Thoracic aorta (tissue), 2 donors: ENCODE measurements around the gene TCP11L1. TPM values are rescaled to one million over a fixed set of nuclear protein-coding genes. Genes with fewer than 3 reads are reported as not detected.

Experiments
- ATAC-seq: fragments of 150-250 bp; one replicate; pipeline ENCODE4 v1.8.0; 2017; ENCODE audit warnings: low read depth; ENCODE audit not compliant: insufficient number of reproducible peaks, low FRiP score
- DNase-seq: peaks from one replicate; pipeline ENCODE4 v3.0.0-alpha.2; 2020; ENCODE audit warnings: low spot score
- H3K27ac ChIP-seq, 2 donors: fragments of 200-600 bp; sonication (generic); 1 replicate in 1 of 2; 2 replicates in 1 of 2; pipeline ENCODE4 v1.5.1; 2016; ENCODE audit warnings: mild to moderate bottlenecking in 2 of 2, moderate library complexity in 2 of 2
- H3K27me3 ChIP-seq: fragments of 200-600 bp; sonication (generic); replicated peaks from 2 replicates; pipeline ENCODE4 v1.6.0; 2016; ENCODE audit warnings: mild to moderate bottlenecking; ENCODE audit not compliant: insufficient read depth
- H3K36me3 ChIP-seq: fragments of 200-600 bp; sonication (generic); one replicate; pipeline ENCODE4 v1.5.1; 2016
- H3K4me1 ChIP-seq, 2 donors: fragments of 200-600 bp; sonication (generic); 1 replicate in 1 of 2; 2 replicates in 1 of 2; pipeline versions ENCODE4 v1.5.1 to v1.6.0; 2016; ENCODE audit warnings: low read depth in 2 of 2, mild to moderate bottlenecking in 1 of 2; ENCODE audit not compliant: control insufficient read depth in 1 of 2
- H3K4me3 ChIP-seq: fragments of 200-600 bp; sonication (generic); 2 replicates; pipeline ENCODE4 v1.5.1; 2016; ENCODE audit warnings: mild to moderate bottlenecking
- H3K9me3 ChIP-seq: fragments of 200-600 bp; sonication (generic); 2 replicates; pipeline ENCODE4 v1.5.1; 2016
- CTCF ChIP-seq: fragments of 200-600 bp; sonication (generic); IDR thresholded peaks from one replicate; pipeline ENCODE4 v1.5.1; 2019; ENCODE audit warnings: antibody characterized with exemption
- total RNA-seq, 2 donors: library from RNA; depleted of rRNA; stranded (reverse); fragments of >200 nt; gene quantifications; one replicate each; pipeline versions ENCODE4 v1.1.0 to v1.2.3, GENCODE V29; 2016

The TCP11L1 gene
- total RNA-seq, 2 donors from 2014 or later, result 49.2 to 62.7 TPM

DNA sequence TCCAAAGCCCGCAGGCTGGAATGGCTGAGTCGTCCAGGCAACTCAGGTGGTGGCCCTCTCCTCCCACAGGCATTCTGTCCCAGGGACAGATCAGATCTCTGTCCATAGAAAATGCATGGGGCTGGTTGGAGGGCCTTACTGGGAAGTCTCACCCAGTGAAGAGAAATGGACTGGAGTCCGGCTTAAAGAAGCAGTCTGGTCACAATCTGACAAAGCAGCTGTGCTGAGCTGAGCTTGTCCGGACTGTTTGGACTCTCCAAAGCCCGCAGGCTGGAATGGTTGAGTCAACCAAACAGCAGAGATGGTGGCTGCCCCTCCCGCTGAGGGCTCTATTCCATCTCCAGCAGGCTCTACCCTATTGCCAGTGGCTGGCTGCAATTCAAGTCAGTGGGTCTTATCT, 38.1 kb upstream of the TCP11L1 start:
- H3K4me1 ChIP-seq, result peaks cover 5 to 8% of the 10 kb centered on the region in 2 donors
- H3K9me3 ChIP-seq, result no peaks in the 10 kb centered on the region
- DNase-seq, result no peak
- H3K36me3 ChIP-seq, result no peaks in the 10 kb centered on the region
- H3K4me3 ChIP-seq, result no peak overlapping the region
- TF ChIP-seq CTCF, result no peak
- H3K27ac ChIP-seq, result no peak overlapping the region
- ATAC-seq, result no peak
- H3K27me3 ChIP-seq, result no peaks in the 10 kb centered on the region

DNA sequence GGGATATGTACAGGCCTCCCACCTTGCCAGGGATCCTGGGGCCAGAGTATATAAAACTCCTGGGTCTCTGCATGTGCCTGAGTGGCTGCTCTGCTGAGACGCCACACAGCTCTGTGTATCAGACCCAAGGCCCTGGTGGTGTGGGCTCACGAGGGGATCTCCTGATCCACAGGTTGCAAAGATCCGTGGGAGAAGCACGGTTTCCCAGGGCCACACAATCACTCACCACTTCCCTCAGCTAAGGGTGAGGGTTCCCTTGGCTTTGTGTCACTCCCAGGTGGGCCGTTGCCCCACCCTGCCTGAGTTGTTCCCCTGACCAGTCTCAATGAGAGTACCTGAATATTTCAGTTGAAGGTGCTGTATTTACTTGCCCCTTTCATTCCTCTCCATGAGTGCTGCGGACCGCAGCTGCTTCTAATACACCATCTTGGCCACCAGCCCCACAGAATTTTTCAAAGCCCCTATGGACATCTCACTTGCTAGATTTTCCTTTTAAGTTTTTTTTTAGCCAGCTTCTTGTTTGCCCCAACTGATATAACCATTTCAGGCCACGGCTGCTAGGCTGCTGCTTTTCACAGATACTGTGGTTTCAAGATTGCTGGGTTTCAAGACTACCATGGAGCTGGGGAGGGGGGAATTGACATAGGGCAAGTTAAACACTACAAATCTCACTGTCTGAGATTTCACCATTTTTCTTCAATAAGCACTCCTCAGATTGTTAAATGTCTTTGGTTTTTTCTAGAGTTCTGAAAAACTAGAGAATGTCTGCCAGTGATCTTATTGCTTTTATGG, 37.4 kb upstream of the TCP11L1 start:
- Histone ChIP-seq H3K9me3 (no peaks in the 10 kb centered on the region), H3K36me3 (no peaks in the 10 kb centered on the region), H3K27ac (no peak overlapping the region), H3K4me1 (peaks cover 5 to 8% of the 10 kb centered on the region in 2 donors), H3K27me3 (no peaks in the 10 kb centered on the region), H3K4me3 (no peak overlapping the region)
- ATAC-seq (no peak), DNase-seq (no peak)
- no peak for TF ChIP-seq CTCF

DNA sequence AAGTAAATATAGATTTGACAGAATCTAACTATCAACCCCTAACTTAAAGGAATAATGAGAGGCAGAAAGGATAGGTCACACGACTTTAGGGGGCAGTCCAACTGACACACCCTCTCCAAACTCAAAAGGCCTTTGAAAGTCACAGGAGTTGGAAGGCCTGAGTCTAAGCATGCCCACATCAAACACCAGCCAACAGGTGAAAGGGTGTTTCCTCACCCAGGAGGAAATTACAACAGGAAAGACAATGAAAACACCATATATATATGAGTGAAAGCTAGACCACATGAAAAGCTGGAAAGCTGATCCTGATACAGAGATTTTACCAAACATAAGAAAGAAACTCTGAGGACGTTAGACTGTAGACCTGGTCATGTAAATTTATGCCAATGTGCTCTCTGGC, 34.2 kb upstream of the TCP11L1 start:
- Histone ChIP-seq H3K4me1 (peaks cover 4 to 6% of the 10 kb centered on the region in 2 donors), H3K9me3 (no peaks in the 10 kb centered on the region), H3K36me3 (no peaks in the 10 kb centered on the region), H3K27me3 (no peaks in the 10 kb centered on the region), H3K4me3 (no peak overlapping the region), H3K27ac (no peak overlapping the region)
- ATAC-seq, result no peak
- no peak for TF ChIP-seq CTCF
- DNase-seq, result no peak

DNA sequence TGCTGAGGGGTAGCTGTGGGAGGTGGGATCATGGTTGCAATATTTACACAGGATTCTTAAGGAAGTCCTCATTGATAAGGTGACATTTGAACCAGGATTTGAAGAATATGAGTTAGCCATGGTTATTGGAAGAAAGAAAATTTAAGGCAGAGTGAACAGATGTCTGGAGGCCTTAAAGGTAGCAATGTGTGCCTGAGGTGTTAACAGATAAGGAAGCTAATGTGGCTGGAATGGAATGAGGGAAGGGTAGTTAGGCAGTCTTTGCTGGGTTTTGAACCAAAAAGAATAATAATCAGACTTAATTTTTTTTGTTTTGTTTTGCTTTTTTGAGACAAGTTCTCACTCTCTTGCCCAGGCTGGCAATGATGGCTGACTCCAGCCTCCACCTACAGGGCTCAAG, 33.4 kb upstream of the TCP11L1 start:
- no peaks in the 10 kb centered on the region for H3K27me3 ChIP-seq
- ATAC-seq (no peak), DNase-seq (no peak)
- H3K4me1 ChIP-seq, result no peaks in the 10 kb centered on the region
- no peaks in the 10 kb centered on the region for H3K36me3 ChIP-seq
- no peak for TF ChIP-seq CTCF
- H3K27ac ChIP-seq, result no peak overlapping the region
- H3K9me3 ChIP-seq, result no peaks in the 10 kb centered on the region
- H3K4me3 ChIP-seq, result no peak overlapping the region

DNA sequence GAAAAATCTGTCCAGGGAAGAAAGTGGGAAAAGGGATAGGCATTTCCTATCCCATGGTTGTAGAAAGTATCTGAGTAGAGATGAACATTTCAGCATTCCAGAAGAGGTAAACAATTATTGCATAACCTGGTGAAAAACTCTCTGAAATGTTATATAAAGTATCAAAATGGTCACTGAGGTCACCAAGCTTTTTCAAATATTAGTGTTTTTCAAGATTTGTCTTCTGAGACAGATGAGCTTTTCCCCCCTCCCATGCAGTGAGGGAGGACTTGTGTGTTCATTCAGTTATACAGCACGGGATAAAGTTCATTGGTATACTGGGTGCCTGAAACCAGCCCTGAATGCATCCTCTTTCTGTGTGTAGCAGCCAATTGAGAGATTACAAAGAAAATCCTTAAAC, 25.6 kb upstream of the TCP11L1 start:
- H3K4me1 ChIP-seq, result peaks cover 0 to 8% of the 10 kb centered on the region in 2 donors
- no peak overlapping the region for H3K4me3 ChIP-seq
- no peak for DNase-seq
- no peak for ATAC-seq
- no peaks in the 10 kb centered on the region for H3K27me3 ChIP-seq
- TF ChIP-seq CTCF, result no peak
- no peaks in the 10 kb centered on the region for H3K9me3 ChIP-seq
- H3K27ac ChIP-seq, result no peak overlapping the region
- H3K36me3 ChIP-seq, result no peaks in the 10 kb centered on the region
